HepG2 (cell line): Measurements from ENCODE around the gene PRTN3. TPM values are rescaled to one million over a fixed set of nuclear protein-coding genes. Genes with fewer than 3 reads are reported as not detected.
"Not testable (repeated sequence)": the region's sequence is repeated elsewhere in the genome, so short reads cannot be mapped to it uniquely, and the experiment has no call there.

Experiments used
- ATAC-seq: fragments of 200-7000 bp; cut with Tn5 transposase; 3 replicates; pipeline ENCODE4 v1.9.1; 2020; ENCODE audit warnings: mild to moderate bottlenecking, moderate library complexity
- BruUV-seq: library from RNA; stranded (reverse); fragments of 400-500 nt; replicated peaks from 2 replicates; lab custom pipeline; 2021; lab: Mats Ljungman, UMichigan
- CTCF ChIA-PET: fragments of 300-600 bp; formaldehyde crosslinking; extraction: SDS; loops from one replicate; lab custom pipeline; 2021; ENCODE audit warnings: low total read pairs, inconsistent platforms, low intra/inter-chr PET ratio; lab: Yijun Ruan, JAX
- POLR2A ChIA-PET: fragments of 350-600 bp; sonication (Branson Sonifier 250); formaldehyde crosslinking; loops from one replicate; lab custom pipeline; 2020; ENCODE audit warnings: antibody characterized with exemption, inconsistent platforms; lab: Yijun Ruan, JAX
- DNase-seq: peaks from one replicate; pipeline ENCODE4 v3.0.0-alpha.2; 2015; ENCODE audit warnings: low spot score
- FAIRE-seq: peaks from 3 replicates; lab custom pipeline; 2011; peaks lifted over from hg19 to GRCh38; lab: Jason Lieb, UNC
- H2AFZ ChIP-seq: one replicate; pipeline ENCODE4 v1.6.1; 2011; ENCODE audit warnings: low read length, inconsistent platforms
- H3K27ac ChIP-seq: fragments of 300-600 bp; 3 replicates; pipeline ENCODE4 v1.8.0; 2011; ENCODE audit warnings: mixed run types, mild to moderate bottlenecking, mixed read lengths, low read length, inconsistent platforms; ENCODE audit not compliant: insufficient read depth; ENCODE audit errors: extremely low read length
- H3K27me3 ChIP-seq, 2 experiments: fragments of 200-600 bp in 1 of 2; 2 replicates in 1 of 2; 3 replicates in 1 of 2; pipeline versions ENCODE4 v1.6.0 to v1.8.0; 2011; ENCODE audit warnings: low read length in 2 of 2, mild to moderate bottlenecking in 2 of 2, moderate library complexity in 2 of 2, inconsistent platforms in 1 of 2; ENCODE audit not compliant: insufficient read depth in 2 of 2, control insufficient read depth in 1 of 2
- H3K36me3 ChIP-seq, 2 experiments: fragments of 200-600 bp in 1 of 2; replicated peaks in 1 of 2; 2 replicates in 1 of 2; 3 replicates in 1 of 2; pipeline versions ENCODE4 v1.5.1 to v1.8.0; 2011; ENCODE audit warnings: low read length in 2 of 2, inconsistent platforms in 1 of 2; ENCODE audit not compliant: insufficient read depth in 2 of 2, control insufficient read depth in 1 of 2
- H3K4me1 ChIP-seq: 2 replicates; pipeline ENCODE4 v1.5.1; 2012; ENCODE audit warnings: low read length, inconsistent platforms; ENCODE audit not compliant: insufficient read depth
- H3K4me2 ChIP-seq: 2 replicates; pipeline ENCODE4 v1.6.0; 2011; ENCODE audit warnings: low read depth, low read length, inconsistent platforms
- H3K4me3 ChIP-seq, 3 experiments: fragments of 200-600 bp in 1 of 3; sonication (generic), shearing (Covaris generic) in 1 of 3; replicated peaks in 1 of 3; 2 replicates each; pipeline ENCODE4 v1.5.1; 2011 to 2016; ENCODE audit warnings: low read length in 3 of 3, inconsistent platforms in 2 of 3, low read depth in 2 of 3, mild to moderate bottlenecking in 2 of 3, control low read depth in 1 of 3, mixed read lengths in 1 of 3; ENCODE audit not compliant: insufficient read depth in 1 of 3
- H3K79me2 ChIP-seq: one replicate; pipeline ENCODE4 v1.6.1; 2011; ENCODE audit warnings: low read length, inconsistent platforms; ENCODE audit not compliant: insufficient read depth
- H3K9ac ChIP-seq: 2 replicates; pipeline ENCODE4 v1.6.0; 2011; ENCODE audit warnings: mild to moderate bottlenecking, low read depth, low read length, inconsistent platforms; ENCODE audit not compliant: insufficient read depth
- H3K9me3 ChIP-seq: 2 replicates; pipeline ENCODE4 v1.5.1; 2012; ENCODE audit warnings: mild to moderate bottlenecking, low read length
- H4K20me1 ChIP-seq: 2 replicates; pipeline ENCODE4 v1.6.0; 2011; ENCODE audit warnings: inconsistent platforms, mild to moderate bottlenecking, low read length, moderate library complexity; ENCODE audit not compliant: insufficient read depth
- AGO2 ChIP-seq: fragments of 200-400 bp; formaldehyde crosslinking; optimal IDR thresholded peaks from 2 replicates; pipeline ENCODE3; 2017; ENCODE audit warnings: mild to moderate bottlenecking, low read depth, low read length, moderate library complexity
- ATF7-NPFF ChIP-seq: sonication (generic); formaldehyde crosslinking; IDR thresholded peaks from 2 replicates; pipeline ENCODE4 v1.8.1; 2023; ENCODE audit warnings: mild to moderate bottlenecking, low read depth, missing genetic modification reagents, moderate library complexity
- CCAR2 ChIP-seq: fragments of 200-400 bp; formaldehyde crosslinking; optimal IDR thresholded peaks from 2 replicates; pipeline ENCODE3; 2018; ENCODE audit warnings: low read depth, mild to moderate bottlenecking, low read length, moderate library complexity
- E2F5 ChIP-seq: sonication (generic); formaldehyde crosslinking; conservative IDR thresholded peaks from 2 replicates; pipeline ENCODE4 v1.4.0; 2020; ENCODE audit warnings: missing genetic modification reagents
- HNRNPL ChIP-seq: fragments of 200-400 bp; formaldehyde crosslinking; IDR thresholded peaks from 2 replicates; pipeline ENCODE4 v1.6.1; 2017; ENCODE audit warnings: mild to moderate bottlenecking, low read depth, low read length
- RBFOX2 ChIP-seq: fragments of 200-400 bp; formaldehyde crosslinking; IDR thresholded peaks from 2 replicates; pipeline ENCODE4 v1.6.1; 2017; ENCODE audit warnings: low read depth, mild to moderate bottlenecking, low read length
- RCOR2 ChIP-seq: IDR thresholded peaks from 2 replicates; pipeline ENCODE4 v1.6.1; 2016; ENCODE audit warnings: missing biosample characterization, missing genetic modification reagents
- SCMH1 ChIP-seq: sonication (generic); formaldehyde crosslinking; IDR thresholded peaks from 2 replicates; pipeline ENCODE4 v1.9.0; 2021; ENCODE audit warnings: missing genetic modification reagents, mild to moderate bottlenecking, borderline replicate concordance
- THAP7 ChIP-seq: sonication (generic); formaldehyde crosslinking; IDR thresholded peaks from 2 replicates; pipeline ENCODE4 v1.8.1; 2023; ENCODE audit warnings: mild to moderate bottlenecking, missing genetic modification reagents
- ZNF460 ChIP-seq: sonication (generic); formaldehyde crosslinking; IDR thresholded peaks from 2 replicates; pipeline ENCODE4 v1.5.1; 2020; ENCODE audit warnings: missing genetic modification reagents, mild to moderate bottlenecking, borderline replicate concordance
- ZNF510 ChIP-seq: sonication (generic); formaldehyde crosslinking; IDR thresholded peaks from 2 replicates; pipeline ENCODE4 v1.4.0; 2020; ENCODE audit warnings: low read depth, mild to moderate bottlenecking, missing genetic modification reagents
- ZNF549 ChIP-seq: sonication (generic); formaldehyde crosslinking; IDR thresholded peaks from 2 replicates; pipeline ENCODE4 v1.5.0; 2020; ENCODE audit warnings: missing genetic modification reagents
- ZNF563 ChIP-seq: sonication (generic); formaldehyde crosslinking; IDR thresholded peaks from 2 replicates; pipeline ENCODE4 v1.8.0; 2022; ENCODE audit warnings: mild to moderate bottlenecking, moderate library complexity, missing genetic modification reagents
- ZNF615 ChIP-seq: sonication (generic); formaldehyde crosslinking; IDR thresholded peaks from 2 replicates; pipeline ENCODE4 v1.5.0; 2020; ENCODE audit warnings: mild to moderate bottlenecking, missing genetic modification reagents, borderline replicate concordance
- WGBS: methylation state at CpG from one replicate; pipeline ENCODE4 v1.1.6; 2017; ENCODE audit warnings: low lambda C conversion rate; 5-methylcytosine and 5-hydroxymethylcytosine counted together
- in situ Hi-C: cut with HindIII; loops from 2 replicates; pipeline ENCODE4 v1.10.0; 2017; ENCODE audit warnings: low pct_unique_long_range_greater_than_20kb; ENCODE audit not compliant: extremely low pct_ligation_motif_present
- intact Hi-C: fragments of 100-400 bp; cut with micrococcal nuclease; formaldehyde crosslinking; loops from one replicate; pipeline ENCODE4 v1.10.0; 2022; ENCODE audit not compliant: unreplicated experiment
- polyA plus RNA-seq, 8 experiments: library from polyadenylated mRNA; depleted of rRNA in 3 of 8; stranded (reverse) in 7 of 8; unstranded in 1 of 8; fragments of >200 nt; fragmentation: Illumina TruSeq in 4 of 8; extraction: Trizol in 4 of 8; gene quantifications; 2 replicates each; pipeline versions ENCODE4 v1.2.1 to v1.2.3, GENCODE V29; 2011 to 2016; ENCODE audit warnings: low read depth in 4 of 8, missing spikeins in 1 of 8, mixed read lengths in 1 of 8; ENCODE audit not compliant: insufficient read depth in 1 of 8
- total RNA-seq, 5 experiments: library from RNA; depleted of rRNA; stranded (reverse); fragments of >200 nt; fragmentation: Illumina TruSeq; extraction: Trizol; gene quantifications; 2 replicates each; pipeline ENCODE4 v1.2.3, GENCODE V29; 2016; ENCODE audit warnings: low read depth in 1 of 5

PRTN3 gene
- total and polyA plus RNA-seq, 2 of the 13 experiments (the other 11 are each of a cell fraction or from before 2014, with no cell fraction given) = not detected

- in situ Hi-C loops, H4K20me1 ChIP-seq, H3K27me3 ChIP-seq, H3K27ac ChIP-seq, BruUV-seq, H3K4me2 ChIP-seq, H3K9ac ChIP-seq, ATAC-seq, intact Hi-C loops, H3K4me1 ChIP-seq, H3K4me3 ChIP-seq, CTCF ChIA-PET, H3K79me2 ChIP-seq, DNase-seq, H2AFZ ChIP-seq, H3K9me3 ChIP-seq, FAIRE-seq: not testable (repeated sequence)
- 85% methylated on average over 24 of the region's 24 CpGs for WGBS
- H3K36me3 ChIP-seq = peaks cover 12 to 16% of the 10 kb centered on the region in 2 experiments; a peak in 4 of 5 replicates
- 0 out of 2 replicates have a peak, but pooled peaks have one; percentile 31 for TF ChIP-seq HNRNPL
- POLR2A ChIA-PET = interaction anchor here (0.9 to 1.6 kb wide), 2 partner anchors 14 to 29 kb away, joined by 3 read pairs; partner anchors contain the start of genes MED16 and RNU6-9
These were observed 38.2 kb downstream of the PRTN3 start for GRCh38 chr19:878751-879561.

GRCh38 chr19:879711-880438 lies 39.1 kb downstream of the PRTN3 start:
- no peaks in the 10 kb centered on the region for H3K79me2 ChIP-seq
- no peak for DNase-seq
- H2AFZ ChIP-seq = no peak overlapping the region
- H3K9ac ChIP-seq = no peak overlapping the region
- BruUV-seq = no TSS peak
- POLR2A ChIA-PET = interaction anchor here (0.6 to 1.6 kb wide), 2 partner anchors 13 to 18 kb away, joined by 3 read pairs; partner anchors contain the start of genes MED16 and RNU6-9
- H3K4me2 ChIP-seq = no peak overlapping the region
- WGBS = 95% methylated on average over 34 of the region's 37 CpGs
- CTCF ChIA-PET = no interaction called here
- H3K27ac ChIP-seq = no peak overlapping the region
- H3K27me3 ChIP-seq = no peaks in the 10 kb centered on the region
- no peaks in the 10 kb centered on the region for H3K9me3 ChIP-seq
- intact Hi-C loops (no loop called here), in situ Hi-C loops (no loop called here)
- H4K20me1 ChIP-seq = no peaks in the 10 kb centered on the region
- ATAC-seq = no peak
- H3K4me3 ChIP-seq = no peak overlapping the region
- peaks cover 16% of the 10 kb centered on the region in 2 experiments; a peak in 4 of 5 replicates for H3K36me3 ChIP-seq
- FAIRE-seq = no peak
- no peaks in the 10 kb centered on the region for H3K4me1 ChIP-seq
- TF ChIP-seq ZNF460 (CRISPR knock-in tag) (no peak), E2F5 (no peak), SCMH1 (CRISPR knock-in tag) (no peak), ZNF510 (no peak), ATF7-NPFF (CRISPR knock-in tag) (no peak), ZNF563 (CRISPR knock-in tag) (no peak), ZNF549 (no peak), THAP7 (CRISPR knock-in tag) (no peak), RCOR2 (CRISPR knock-in tag) (no peak), CCAR2 (no peak), ZNF615 (CRISPR knock-in tag) (no peak), RBFOX2 (peak; percentile 27; the same call in 1 of the 2 replicates), AGO2 (peak; percentile 58)
